NCI-H187 treated with DMSO at 0.1 percent for 48 hours (cell line): Measurements from ENCODE around the gene SERPINB10.

Experiments
- DNase-seq: peaks from one replicate; lab custom pipeline; 2025; lab: John Stamatoyannopoulos, UW

Gene SERPINB10

DNA sequence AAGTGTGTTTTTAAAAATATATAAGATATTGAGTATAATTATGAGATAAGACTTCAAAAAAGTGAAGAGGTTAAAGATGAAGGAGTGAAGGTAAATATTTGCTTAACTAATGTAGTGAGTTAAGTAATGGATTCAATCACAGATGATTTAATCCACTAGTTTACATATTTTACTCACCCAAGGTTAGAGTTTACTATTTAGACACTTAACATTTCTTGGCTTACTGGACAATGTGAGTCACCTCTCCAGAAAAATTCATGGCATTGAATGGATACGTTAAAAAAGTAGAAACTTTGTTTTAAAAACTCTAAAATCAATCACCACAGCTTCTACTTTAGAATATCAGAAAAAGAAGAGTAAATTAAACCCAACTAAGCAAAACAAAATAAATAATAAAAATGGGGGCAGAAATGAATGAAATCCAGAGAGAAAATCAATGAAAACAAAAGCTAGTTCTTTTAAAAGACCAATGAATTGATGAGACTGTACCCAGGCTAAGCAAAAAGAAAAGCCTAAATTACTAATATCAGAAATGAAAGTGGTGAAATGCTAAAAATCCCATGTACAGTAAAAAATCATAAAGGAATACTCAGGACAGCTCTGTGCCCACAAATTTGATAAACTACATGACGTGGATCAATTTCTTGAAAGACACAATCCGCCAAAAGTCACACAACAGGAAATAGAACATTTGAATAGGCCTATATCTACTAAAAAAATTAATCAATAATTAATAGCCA, 39.5 kb downstream of the SERPINB10 start:
- no peak for DNase-seq

DNA sequence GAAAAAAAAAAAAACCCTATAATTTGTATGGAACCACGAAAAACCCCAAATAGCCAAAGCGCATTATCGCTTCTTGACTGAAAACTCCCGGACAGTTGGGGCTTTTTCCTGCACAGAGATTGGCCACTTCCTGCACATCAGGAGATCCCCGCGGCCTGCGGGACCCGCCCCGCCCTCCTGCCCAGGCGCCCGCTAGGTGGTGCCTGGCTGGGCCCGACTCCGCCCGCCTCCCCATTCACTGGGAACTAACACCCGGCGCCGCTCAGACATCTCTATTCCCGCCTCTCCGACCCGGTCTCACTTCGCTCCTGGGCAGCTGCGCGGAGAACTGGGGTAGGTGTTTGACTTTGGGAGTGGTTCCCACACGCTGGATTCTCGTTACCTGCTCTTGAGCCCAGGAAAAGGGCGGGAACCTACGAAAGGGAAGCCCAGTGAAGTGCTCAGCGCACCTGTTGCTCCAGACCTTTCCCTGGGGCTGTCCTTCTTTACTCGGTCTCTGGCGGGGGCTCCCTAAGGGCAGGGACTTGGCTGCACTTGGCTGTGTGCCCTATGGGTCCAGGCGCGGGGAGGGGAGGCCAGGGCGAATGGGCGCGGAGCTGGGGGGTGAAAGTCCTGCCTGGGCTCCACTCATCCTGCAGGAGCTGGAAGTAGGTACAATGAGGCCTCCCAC, 41.4 kb downstream of the SERPINB10 start, which contains the start of gene HMSD:
HMSD (plus strand) TSS at position 234 of the 670 bp plus-strand sequence. CDS start 4,155 bp downstream, outside the sequence.
- DNase-seq = peak; percentile 39

DNA sequence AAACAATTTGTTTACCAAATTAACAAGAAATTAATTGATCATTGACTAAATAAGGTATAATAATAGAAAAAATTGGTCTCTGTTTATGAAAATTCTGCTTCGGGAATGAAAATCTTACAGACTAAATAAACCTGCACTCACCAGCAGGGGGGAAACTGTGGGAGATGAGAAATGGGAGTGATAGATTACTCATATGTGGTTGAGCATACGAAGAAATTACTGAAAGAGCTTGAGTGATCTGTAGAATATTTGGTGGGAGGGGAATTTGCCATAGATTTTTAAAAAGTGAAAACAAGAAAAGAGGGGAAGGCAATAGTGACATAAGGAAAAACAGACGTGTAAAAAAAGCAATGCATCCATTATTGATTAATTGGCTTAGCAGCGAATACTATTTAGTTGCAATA, 43.5 kb downstream of the SERPINB10 start:
- DNase-seq = no peak

DNA sequence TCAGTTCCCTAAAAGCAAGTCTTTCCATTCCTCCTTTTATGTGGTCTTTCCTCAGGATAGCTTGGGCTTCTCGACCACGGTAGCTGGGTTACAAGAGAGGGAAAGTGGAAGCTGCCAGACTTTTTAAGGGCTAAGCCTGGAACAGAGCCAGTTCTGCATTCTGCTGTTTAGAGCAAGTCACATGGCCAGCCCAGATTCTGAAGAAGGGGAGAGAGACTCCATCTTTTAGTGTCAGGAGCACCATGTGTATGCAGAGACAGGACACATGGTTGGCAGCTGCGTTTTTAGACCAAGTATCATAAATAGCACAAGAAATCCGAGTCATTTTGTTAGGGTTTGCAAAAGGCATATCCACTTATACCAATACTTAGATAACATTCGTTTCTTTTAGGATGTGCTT, 46.1 kb downstream of the SERPINB10 start:
- DNase-seq = peak; percentile 1

DNA sequence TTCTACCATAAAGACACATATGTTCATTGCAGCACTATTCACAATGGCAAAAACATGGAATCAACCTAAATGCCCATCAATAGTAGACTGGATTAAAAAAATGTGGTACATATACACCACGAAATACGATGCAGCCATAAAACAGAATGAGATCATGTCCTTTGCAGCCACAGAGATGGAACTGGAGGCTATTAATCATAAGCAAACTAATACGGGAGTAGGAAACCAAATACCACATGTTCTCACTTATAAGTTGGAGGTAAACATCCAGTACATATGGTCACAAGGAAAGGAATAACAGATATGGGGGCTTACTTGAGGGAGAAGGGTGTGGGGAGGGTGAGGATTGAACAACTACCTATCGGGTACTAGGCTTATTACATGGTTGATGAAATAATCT, 49.0 kb downstream of the SERPINB10 start:
- no peak for DNase-seq

DNA sequence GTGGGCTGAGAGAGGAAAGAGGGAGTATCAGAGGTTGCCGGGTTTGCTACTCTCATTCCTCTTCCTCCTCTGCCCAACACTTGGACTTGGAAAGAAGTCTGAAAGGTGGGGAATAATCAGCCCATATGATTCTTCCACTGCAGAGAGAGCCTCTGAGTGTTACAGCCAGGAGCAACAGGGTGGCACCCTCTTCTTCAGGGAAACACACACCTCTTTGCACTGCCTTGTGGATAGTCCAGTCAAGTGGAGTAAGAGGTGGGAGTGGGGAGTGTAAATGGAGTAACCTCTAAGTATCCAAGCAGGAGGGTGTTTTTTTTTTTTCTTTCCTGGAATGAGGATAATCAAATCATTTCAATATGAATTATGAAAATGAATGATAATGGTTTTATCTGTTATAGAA, 53.1 kb downstream of the SERPINB10 start:
- no peak for DNase-seq

DNA sequence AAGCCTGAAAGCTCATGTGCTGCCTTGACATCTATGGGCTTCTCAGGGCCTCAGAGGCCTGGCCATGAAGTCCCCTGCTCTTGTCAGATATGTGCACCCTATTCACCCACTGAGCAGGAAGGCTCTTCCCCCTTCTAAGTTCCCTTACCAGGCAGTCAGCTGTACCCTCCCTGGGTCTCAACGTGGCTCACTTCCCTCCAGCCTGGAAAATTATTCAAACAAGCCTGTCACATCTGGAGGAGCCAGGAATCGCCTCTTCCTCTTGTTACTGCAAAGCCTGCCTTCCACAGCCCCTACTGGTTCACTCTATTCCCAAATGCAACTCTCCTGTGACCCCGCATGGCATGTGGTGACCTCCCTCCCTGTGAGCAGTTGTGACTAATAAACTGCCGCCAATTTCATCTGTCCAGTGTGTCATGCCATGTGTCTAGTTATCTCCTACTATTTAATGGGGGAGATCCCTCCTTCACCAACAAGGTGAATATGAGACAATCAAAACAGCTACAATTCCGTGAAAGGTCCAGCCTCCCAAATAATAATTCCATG, 53.8 kb downstream of the SERPINB10 start:
- DNase-seq = no peak

DNA sequence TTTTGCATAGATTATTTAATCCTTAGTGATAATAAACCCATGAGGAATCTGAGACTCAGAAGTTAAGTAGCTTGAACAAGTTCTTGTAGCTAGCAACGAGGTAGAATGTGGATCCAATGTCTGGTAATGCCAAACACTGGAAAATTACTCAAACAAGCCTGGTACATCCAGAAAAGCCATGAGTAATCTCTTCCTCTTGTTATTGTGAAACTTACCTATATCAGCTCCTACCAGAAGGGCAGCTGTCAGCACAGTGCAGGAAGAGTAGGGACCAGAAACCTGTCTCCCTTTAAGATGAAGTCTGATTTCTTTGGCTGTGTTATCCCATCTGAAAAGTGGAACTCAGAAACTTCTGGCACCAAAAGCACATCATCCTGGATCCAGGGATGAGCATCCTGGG, 54.4 kb downstream of the SERPINB10 start:
- no peak for DNase-seq

DNA sequence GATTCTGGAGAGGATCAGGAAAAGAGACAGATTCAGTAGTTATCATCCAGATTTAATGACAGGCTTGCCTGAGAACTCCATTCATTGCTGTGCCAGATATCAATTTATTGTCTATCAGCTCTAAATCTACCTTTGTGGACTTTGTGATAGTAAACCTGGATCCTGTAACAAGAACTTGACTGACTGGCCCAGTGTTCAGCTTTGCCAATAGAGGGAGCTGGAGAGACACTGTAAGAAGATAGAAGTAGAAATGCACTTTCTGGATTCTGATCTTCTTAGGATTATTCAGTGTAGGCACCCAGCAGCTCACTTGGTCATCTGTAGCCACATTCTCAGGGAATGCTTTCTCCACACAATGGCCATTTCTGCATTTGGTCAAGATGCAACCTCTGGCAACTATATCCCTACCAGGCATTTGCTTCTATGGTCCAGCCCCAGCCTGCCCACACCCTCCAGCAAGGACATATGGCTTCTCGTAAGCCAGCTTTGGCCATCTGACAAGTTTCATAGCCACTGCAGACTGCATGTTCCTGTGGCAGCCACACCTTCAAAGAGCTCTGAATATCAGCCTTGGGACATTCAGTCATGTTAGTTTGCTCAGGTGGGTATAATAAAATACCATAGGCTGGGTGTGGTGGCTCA, 56.0 kb downstream of the SERPINB10 start:
- DNase-seq = peak; percentile 12

DNA sequence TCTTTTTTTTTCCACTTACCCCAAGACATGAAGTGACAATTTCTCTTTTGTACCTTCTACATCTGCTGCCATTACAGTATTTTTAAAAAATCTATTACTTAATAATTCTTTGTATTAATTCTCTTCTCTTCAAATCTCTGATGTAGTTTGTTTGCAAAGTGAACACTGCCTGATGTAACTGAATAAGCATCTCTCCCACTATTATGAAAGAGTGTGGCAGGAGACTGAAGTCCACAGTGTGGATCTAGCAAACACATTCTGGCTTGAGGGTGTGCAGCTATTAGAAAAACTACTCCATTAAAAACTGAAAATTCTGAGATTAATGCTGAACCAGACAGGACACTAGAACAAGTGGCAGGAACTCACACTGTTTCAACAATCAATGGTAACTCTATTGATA, 57.1 kb downstream of the SERPINB10 start:
- DNase-seq = no peak

DNA sequence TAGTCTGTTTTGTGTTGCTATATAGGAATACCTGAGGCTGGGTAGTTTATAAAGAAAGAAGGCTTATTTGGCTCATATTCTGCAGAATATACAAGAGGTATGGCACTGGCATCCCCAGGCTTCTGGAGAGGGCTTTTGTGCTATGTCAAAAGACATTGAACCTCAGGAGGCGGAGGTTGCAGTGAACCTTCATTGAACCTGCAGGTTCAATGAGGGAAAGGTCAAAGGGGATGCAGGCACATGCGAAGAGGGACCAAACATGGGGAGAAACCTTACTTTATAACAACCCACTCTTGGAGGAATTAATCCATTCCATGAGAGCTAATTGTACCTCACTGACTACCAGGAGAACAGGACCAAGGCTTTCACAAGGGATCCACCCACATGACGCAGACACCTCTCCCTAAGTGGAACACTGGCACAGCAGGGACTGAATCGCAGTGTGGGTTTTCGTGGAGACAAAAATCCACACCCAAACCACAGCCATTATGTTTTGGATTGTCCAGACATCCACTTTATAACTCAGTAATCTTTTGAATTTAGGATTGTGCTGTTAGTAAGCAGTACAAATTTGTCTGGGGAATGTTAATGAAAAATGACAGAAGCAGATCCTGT, 58.1 kb downstream of the SERPINB10 start:
- no peak for DNase-seq

DNA sequence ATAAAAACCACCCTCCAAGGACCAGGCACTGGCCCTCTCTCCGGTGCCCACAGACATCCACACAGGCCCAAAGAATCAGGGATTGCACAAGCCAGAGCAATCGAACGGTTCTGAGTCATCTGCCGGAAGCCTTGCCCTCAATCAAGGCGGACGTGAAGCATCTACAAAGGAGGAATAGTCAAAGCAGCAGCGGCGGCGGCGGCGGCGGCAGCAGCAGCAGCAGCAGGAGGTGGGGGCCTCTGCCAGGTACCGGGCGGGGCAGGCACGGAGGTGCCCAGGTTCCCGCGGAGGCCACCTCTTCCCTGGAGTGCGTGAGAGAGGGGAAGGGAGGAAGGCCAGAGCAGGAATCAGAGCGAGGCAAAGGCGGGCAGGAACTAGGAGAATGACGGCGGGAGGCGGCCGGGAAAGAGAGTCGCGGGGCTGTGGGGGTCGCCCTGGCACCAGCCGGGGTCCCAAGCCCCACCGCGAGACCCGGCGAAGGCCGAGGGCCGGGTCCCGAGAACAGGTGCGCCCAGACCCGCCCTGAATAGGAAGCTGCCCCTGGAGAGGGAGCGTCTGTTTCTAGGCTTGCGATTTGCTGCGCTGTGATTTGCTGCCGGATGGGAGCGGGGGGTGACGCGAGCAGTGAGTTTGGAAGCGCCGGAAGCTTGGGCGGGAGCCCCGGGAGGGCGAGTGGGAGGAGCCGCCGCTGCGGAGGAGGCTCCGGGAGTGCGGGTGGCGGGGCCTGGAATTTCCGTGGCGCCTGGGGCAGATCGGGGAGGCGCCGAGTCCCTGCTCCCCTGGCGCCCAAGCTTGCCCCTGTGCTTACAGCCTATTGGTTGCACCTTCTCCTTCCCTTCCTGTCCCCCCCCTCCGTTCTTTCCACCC, 62.4 kb downstream of the SERPINB10 start, which contains the start of gene SERPINB8:
SERPINB8 (plus strand) TSS at position 140 of the 867 bp plus-strand sequence. CDS start 8,228 bp downstream, outside the sequence.
- DNase-seq = peak; percentile 51

DNA sequence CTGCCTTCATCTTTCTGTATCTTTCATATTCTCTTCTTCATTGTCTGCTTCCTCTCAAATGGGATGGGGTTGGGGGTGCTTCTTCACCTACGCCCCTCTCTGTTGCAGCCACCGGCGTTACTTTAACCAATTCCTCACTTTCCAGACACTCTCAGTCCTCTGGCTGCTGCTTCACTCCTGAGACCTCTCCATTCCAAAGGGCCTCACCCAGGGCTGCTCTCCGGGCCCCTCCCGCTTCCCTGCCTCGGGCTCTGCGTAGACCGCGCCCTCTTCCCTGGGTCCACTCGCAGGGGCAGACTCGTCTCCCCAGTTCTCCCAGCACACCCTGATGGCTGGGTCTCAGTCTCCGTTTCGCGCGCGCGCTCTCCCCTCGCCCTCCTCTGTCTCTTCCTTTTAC, 63.0 kb downstream of the SERPINB10 start:
- DNase-seq = no peak

DNA sequence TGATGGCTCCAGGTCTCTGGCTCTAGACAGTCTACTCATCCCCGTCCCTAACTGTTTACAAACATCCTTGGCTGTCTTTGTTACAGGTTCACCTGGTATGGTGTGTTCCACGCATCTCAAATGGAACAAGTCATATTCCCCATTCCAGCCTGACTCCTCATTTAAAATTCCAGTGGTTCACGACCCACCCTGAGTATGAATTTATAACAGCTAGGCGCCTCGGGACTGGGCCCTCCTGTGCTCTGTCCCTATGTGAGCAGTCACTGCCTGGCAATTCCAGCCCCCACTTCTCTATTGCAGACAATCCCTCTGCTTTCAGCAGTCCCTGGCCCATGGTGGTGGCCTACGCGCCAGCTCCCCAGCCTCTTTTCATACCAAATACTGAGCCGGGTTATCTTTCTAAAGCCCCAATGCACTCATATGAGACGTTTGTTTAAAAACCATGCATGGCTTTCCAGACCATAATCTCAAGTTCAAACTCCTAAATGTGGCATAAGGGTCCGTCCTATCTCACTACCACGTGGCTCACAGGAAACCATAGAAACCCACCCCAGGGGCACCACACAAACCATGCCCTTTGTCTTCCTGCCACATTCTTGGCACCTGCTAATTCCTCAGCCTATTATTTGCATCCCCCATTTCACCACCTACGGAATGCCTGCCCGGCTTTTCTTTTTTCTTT, 63.7 kb downstream of the SERPINB10 start:
- DNase-seq = no peak

DNA sequence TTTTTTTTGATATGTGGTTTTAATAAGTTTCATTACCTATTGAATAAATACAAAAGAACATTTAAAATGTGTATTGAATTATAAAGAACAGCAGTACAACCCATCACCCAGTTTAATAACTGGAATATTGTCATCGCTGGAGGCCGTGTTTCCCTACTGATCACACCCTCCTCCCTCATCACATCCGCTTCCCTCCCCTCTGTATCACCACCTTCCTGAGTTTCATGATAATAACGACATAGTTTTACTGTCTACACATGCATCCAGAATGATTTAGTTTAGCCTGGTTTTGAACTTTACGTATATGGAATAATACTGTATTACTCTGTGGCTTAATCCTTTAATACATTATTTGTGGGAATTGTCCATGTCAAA, 64.2 kb downstream of the SERPINB10 start:
- DNase-seq = no peak

DNA sequence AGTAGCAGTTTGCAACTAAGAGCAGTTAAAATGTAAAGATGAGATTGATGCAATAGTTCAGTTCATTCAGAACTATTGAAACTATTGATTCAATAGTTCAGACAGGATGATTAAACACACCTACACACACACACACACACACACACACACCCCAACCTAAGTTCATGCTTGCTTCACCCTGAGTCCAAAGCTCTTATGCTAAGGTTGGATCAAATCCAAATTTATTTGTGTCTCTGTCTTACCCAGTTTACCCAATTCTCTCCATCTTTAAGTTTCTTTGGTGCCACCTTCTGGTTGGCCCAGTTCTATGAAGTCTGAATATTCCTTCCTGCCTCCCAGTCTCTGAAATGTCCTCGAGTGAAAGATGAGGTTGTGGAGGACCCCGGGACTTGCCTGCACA, 67.2 kb downstream of the SERPINB10 start:
- no peak for DNase-seq

DNA sequence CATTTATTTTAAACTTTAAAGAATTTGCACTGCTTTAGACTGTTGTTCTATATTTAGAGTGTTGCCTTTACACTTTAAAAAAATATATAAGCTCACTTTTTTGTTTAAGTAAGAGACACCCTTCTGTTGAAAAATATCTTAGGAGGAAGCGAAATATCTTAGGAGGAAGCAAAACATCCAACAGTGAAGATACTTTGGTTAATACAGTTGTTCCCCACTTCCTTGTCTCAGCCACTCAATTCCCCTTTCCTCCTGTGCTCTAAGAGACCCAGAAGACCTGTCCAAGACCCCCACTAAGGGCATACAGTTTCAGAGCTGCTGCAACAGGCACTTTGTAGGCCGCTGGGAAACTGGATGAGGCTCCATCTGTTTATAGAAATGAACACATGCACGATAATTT, 67.9 kb downstream of the SERPINB10 start:
- no peak for DNase-seq

DNA sequence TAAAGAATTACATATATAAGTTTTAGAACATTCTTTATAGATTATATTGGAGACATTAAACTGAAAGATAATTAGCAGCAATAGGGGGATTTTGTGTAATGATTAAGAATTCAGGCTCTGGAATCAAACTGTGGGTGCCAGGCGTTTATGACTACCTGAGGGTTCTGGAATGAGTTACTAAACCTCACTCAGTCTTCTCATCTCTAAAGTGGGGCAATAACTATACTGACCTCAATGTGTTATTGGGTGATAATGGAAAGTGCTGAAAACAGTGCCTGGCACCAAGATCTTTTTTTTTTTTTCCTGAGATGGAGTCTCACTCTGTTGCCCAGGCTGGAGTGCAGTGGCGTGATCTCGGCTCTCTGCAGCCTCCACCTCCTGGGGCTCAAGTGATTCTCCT, 69.3 kb downstream of the SERPINB10 start:
- no peak for DNase-seq

DNA sequence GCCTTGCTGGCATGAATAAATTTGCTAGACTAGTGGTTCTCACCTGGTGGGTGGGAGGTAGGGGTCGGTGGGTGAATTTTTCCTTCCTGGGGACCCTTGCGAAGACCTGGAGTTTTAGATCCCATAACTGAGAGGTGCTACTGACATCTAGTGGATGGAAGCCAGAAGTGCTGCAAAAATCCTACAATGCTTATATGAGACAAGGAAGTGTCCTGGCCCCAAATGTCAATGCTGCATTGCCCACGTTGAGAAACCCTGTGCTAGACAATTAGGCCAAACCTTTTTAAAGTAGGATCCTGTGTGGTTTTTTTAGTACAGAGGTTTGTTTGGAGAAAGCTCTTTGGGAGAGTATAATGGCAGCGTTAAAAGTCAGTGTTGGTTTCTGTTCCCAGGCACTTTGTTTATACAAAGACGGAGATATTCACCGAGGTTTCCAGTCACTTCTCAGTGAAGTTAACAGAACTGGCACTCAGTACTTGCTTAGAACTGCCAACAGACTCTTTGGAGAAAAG, 71.7 kb downstream of the SERPINB10 start:
- DNase-seq = no peak

DNA sequence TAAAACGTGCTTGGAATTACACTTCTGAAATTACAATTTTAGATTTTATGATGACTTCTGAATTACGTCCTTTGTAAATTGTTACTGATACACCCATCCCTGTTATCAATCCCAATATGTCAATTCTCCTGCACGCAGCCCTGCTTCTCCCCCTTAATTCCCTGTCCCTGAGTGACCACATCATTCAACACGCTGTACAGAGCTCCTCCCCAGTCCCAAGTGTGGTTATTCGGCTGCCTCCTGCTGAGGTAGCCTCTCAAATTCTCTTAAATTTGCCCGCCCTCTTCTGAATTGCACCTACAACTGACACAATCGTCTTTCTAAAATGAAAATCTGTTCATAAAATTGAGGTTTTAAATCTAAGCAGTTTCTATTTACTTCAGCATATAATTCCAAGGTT, 72.3 kb downstream of the SERPINB10 start:
- DNase-seq = no peak
